LNCAP (cell line): ENCODE measurements around the gene EDIL3.

Source experiments
- CTCF ChIP-seq: fragments of 450-650 bp; IDR thresholded peaks from 2 replicates; pipeline ENCODE4 v1.5.1; 2017; ENCODE audit warnings: mild to moderate bottlenecking

The EDIL3 gene

GRCh38 chr5:84406111-84406510 lies 21.4 kb upstream of the EDIL3 start:
- TF ChIP-seq CTCF: no peak

GRCh38 chr5:84403773-84404172 lies 19.1 kb upstream of the EDIL3 start:
- no peak for TF ChIP-seq CTCF

GRCh38 chr5:84397385-84397784 lies 12.7 kb upstream of the EDIL3 start:
- no peak for TF ChIP-seq CTCF

GRCh38 chr5:84393969-84394368 lies 9.3 kb upstream of the EDIL3 start:
- no peak for TF ChIP-seq CTCF

- no peak for TF ChIP-seq CTCF
Observed at GRCh38 chr5:84392836-84393235, 8.2 kb upstream of the EDIL3 start.

GRCh38 chr5:84385705-84386104 lies 1.0 kb upstream of the EDIL3 start:
- no peak for TF ChIP-seq CTCF

GRCh38 chr5:84383816-84384603 lies 670 bp downstream of the EDIL3 start:
- TF ChIP-seq CTCF: no peak
